Sigmoid colon (tissue), 7 donors: ENCODE measurements around the gene MYORG. TPM values are rescaled to one million over a fixed set of nuclear protein-coding genes. Genes with fewer than 3 reads are reported as not detected.

Experiments used
- DNase-seq: peaks from one replicate; pipeline ENCODE4 v3.0.0-alpha.2; 2019
- H3K27ac ChIP-seq, 4 donors: fragments of 200-600 bp; sonication (generic); one replicate each; pipeline ENCODE4 v1.5.1; 2016 to 2019; ENCODE audit warnings: mild to moderate bottlenecking in 1 of 4
- H3K27me3 ChIP-seq, 3 donors: fragments of 200-600 bp; sonication (generic); one replicate each; pipeline ENCODE4 v1.5.1; 2019; ENCODE audit warnings: mild to moderate bottlenecking in 1 of 3
- H3K36me3 ChIP-seq, 4 donors: fragments of 200-600 bp; sonication (generic); one replicate each; pipeline ENCODE4 v1.5.1; 2016 to 2019
- H3K4me1 ChIP-seq, 4 donors: fragments of 200-600 bp; sonication (generic); one replicate each; pipeline ENCODE4 v1.5.1; 2017 to 2019
- H3K4me3 ChIP-seq, 4 donors: fragments of 200-600 bp; sonication (generic); one replicate each; pipeline ENCODE4 v1.5.1; 2017 to 2019; ENCODE audit warnings: mild to moderate bottlenecking in 2 of 4, moderate library complexity in 1 of 4
- H3K9me3 ChIP-seq, 4 donors: fragments of 200-600 bp in 3 of 4; sonication (generic) in 3 of 4; one replicate each; pipeline versions ENCODE4 v1.5.1 to v1.6.1; 2013 to 2019
- EP300 ChIP-seq, 4 donors: sonication (generic); formaldehyde crosslinking; IDR thresholded peaks; one replicate each; pipeline ENCODE4 v1.6.1; 2017; ENCODE audit warnings: antibody characterized with exemption in 4 of 4
- POLR2A ChIP-seq, 2 donors: fragments of 450-650 bp; IDR thresholded peaks; one replicate each; pipeline ENCODE4 v1.6.1; 2016; ENCODE audit warnings: antibody characterized with exemption in 2 of 2, mild to moderate bottlenecking in 2 of 2, moderate library complexity in 2 of 2
- POLR2AphosphoS5 ChIP-seq, 4 donors: sonication (generic); formaldehyde crosslinking; IDR thresholded peaks; one replicate each; pipeline ENCODE4 v1.6.1; 2017; ENCODE audit warnings: antibody characterized with exemption in 4 of 4
- WGBS, 2 donors: extraction: QIAGEN DNeasy Blood & Tissue Kit; methylation state at CpG; one replicate each; pipeline ENCODE4 v1.1.7; 2013; 5-methylcytosine and 5-hydroxymethylcytosine counted together
- intact Hi-C: fragments of 100-400 bp; cut with DNase I; formaldehyde crosslinking; loops from one replicate; pipeline ENCODE4 v1.15.1; 2023
- polyA plus RNA-seq, 3 donors: library from polyadenylated mRNA; stranded (reverse); fragments of 200-250 nt; gene quantifications; one replicate each; pipeline ENCODE4 v1.2.3, GENCODE V29; 2013
- total RNA-seq, 4 donors: library from RNA; depleted of rRNA; stranded (reverse); fragments of >200 nt; gene quantifications; one replicate each; pipeline ENCODE4 v1.1.0, GENCODE V29; 2016
- TF ChIP-seq, protein P1 (sequence below), 4 experiments: fragments of 450-650 bp in 3 of 4; fragments of 200-600 bp in 1 of 4; IDR thresholded peaks; one replicate each; pipeline ENCODE4 v1.5.1; 2016 to 2019; ENCODE audit warnings: antibody characterized with exemption in 4 of 4, mild to moderate bottlenecking in 3 of 4, moderate library complexity in 2 of 4
- donor health status: healthy with polysubstance abuse.
- donor health status: Bipolar disorder and iron deficiency.
- donor health status: healthy.

MYORG gene
- total and polyA plus RNA-seq, 7 donors = 3.0 to 23.5 (median 18.5) TPM

- Histone ChIP-seq H3K9me3 (no peaks in the 10 kb centered on the region), H3K27me3 (no peaks in the 10 kb centered on the region), H3K4me3 (peak within 1 kb of the TSS; percentile 62 to 75 (median 64)), H3K27ac (peak within 1 kb of the TSS; percentile 92 to 94 (median 94)), H3K36me3 (no peaks in the 10 kb centered on the region), H3K4me1 (peaks cover 0 to 42% (median 21%) of the 10 kb centered on the region in 4 donors)
- TF ChIP-seq POLR2A (IDR thresholded peaks at IDR 0.05) (peak; percentile 78 to 89), POLR2AphosphoS5 (IDR thresholded peaks at IDR 0.05) (peak; percentile 86 to 95 (median 93))
- TF ChIP-seq, protein P1, sequence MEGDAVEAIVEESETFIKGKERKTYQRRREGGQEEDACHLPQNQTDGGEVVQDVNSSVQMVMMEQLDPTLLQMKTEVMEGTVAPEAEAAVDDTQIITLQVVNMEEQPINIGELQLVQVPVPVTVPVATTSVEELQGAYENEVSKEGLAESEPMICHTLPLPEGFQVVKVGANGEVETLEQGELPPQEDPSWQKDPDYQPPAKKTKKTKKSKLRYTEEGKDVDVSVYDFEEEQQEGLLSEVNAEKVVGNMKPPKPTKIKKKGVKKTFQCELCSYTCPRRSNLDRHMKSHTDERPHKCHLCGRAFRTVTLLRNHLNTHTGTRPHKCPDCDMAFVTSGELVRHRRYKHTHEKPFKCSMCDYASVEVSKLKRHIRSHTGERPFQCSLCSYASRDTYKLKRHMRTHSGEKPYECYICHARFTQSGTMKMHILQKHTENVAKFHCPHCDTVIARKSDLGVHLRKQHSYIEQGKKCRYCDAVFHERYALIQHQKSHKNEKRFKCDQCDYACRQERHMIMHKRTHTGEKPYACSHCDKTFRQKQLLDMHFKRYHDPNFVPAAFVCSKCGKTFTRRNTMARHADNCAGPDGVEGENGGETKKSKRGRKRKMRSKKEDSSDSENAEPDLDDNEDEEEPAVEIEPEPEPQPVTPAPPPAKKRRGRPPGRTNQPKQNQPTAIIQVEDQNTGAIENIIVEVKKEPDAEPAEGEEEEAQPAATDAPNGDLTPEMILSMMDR (IDR thresholded peaks at IDR 0.05) = no peak
- intact Hi-C loops = loop anchor here (5.0 kb wide), 3 partner anchors 152 to 202 kb away; partner anchors contain the start of genes DCAF12, ENHO and UBAP1
- DNase-seq = peak; percentile 99
- WGBS, 2 donors = 0% methylated on average over 64 of the region's 64 CpGs
Measured at GRCh38 chr9:34328987-34329832, 47.5 kb downstream of the MYORG start, which contains the start of the genes KIF24 and NUDT2. Gene KIF24, minus strand, starts transcription at chr9:34329268. Its CDS starts 17,922 bp downstream, at chr9:34311346. Gene NUDT2, plus strand, starts transcription at chr9:34329569. Its CDS starts 9,471 bp downstream, at chr9:34339040.

DNA sequence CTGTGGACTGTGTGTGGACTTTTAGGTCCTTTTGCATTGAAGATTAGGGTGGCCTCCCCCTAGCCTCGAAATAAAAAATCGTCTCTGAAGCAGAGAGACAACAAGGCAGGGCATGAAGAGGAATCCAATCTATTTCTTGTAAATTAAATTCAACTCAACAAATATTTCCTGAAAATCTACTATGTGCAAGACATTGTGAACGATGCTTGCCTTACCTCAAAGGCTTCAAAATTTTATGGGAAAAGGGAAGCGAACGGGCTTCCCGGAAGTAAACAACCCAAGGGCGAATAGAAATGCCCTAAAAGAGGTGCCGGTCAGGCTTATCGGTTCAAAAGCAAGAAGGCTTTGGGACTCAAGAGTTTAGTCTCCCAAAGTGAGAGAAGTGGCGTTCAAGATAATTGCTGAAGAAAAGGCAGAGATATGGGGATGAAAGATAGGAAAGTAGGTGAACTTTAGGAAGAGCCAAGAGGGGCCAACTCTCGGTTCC is 48.2 kb downstream of the MYORG start:
- TF ChIP-seq EP300 (IDR thresholded peaks at IDR 0.05) (no peak), POLR2AphosphoS5 (IDR thresholded peaks at IDR 0.05) (no peak), POLR2A (IDR thresholded peaks at IDR 0.05) (no peak)
- TF ChIP-seq, protein P1 (IDR thresholded peaks at IDR 0.05) = no peak
- H3K27ac ChIP-seq = peak overlapping the region; percentile 69 to 77 (median 75)
- peak overlapping the region; percentile 30 to 75 (median 62) for H3K4me3 ChIP-seq
- H3K4me1 ChIP-seq = peaks cover 0 to 35% (median 18%) of the 10 kb centered on the region in 4 donors
- WGBS, 2 donors = 0 to 1% methylated on average over 11 of the region's 11 CpGs
- no peaks in the 10 kb centered on the region for H3K9me3 ChIP-seq
- no peak for DNase-seq
- intact Hi-C loops = loop anchor here (5.0 kb wide), 3 partner anchors 151 to 201 kb away; partner anchors contain the start of genes DCAF12, ENHO and UBAP1
- H3K36me3 ChIP-seq = no peaks in the 10 kb centered on the region
- H3K27me3 ChIP-seq = no peaks in the 10 kb centered on the region

GRCh38 chr9:34326690-34327089 is 50.0 kb downstream of the MYORG start:
- Histone ChIP-seq H3K4me3 (no peak overlapping the region), H3K27ac (no peak overlapping the region), H3K27me3 (no peaks in the 10 kb centered on the region), H3K4me1 (peaks cover 0 to 20% (median 14%) of the 10 kb centered on the region in 4 donors), H3K36me3 (no peaks in the 10 kb centered on the region), H3K9me3 (no peaks in the 10 kb centered on the region)
- 85 to 90% methylated on average over 1 of the region's 1 CpG for WGBS, 2 donors
- no peak for TF ChIP-seq POLR2A (IDR thresholded peaks at IDR 0.05)
- TF ChIP-seq, protein P1 (IDR thresholded peaks at IDR 0.05) = no peak
- no peak for TF ChIP-seq POLR2AphosphoS5 (IDR thresholded peaks at IDR 0.05)
- no peak for TF ChIP-seq EP300 (IDR thresholded peaks at IDR 0.05)
- intact Hi-C loops = loop anchor here (5.0 kb wide), 3 partner anchors 149 to 199 kb away; partner anchors contain the start of genes DCAF12, ENHO and UBAP1
- no peak for DNase-seq

DNA sequence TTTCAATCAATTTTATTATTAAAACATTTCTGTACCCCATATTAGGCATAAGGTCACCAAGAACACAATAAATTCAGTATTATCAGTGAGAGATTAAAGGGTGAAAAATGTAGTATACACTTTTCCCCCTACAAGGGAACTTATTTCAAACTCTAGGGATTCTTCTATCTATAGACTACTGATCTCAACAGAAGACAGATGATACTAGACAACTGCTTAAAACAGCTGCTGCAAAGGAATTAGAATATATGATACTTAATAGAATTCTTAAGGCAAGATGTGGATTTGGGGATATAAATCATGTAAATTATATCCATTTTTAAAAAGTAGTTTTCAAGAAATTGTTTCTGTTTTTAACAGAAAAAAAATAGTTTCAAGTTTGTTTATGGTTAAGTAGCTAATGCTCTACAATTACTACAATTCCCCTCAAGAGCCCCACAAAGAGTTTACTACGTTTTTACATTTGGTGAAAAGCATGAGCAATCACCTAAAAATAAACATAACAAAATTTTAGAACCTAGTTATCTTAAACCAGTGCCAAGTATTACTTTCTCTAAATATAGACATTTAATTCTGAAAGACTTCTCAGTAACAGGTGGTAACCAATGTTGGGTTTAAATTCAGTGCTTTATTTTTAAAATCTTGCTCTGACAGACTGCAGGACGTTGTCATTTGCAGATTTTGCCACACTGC is 53.7 kb downstream of the MYORG start:
- Histone ChIP-seq H3K27me3 (no peaks in the 10 kb centered on the region), H3K27ac (no peak overlapping the region), H3K9me3 (no peaks in the 10 kb centered on the region), H3K36me3 (no peaks in the 10 kb centered on the region), H3K4me3 (no peak overlapping the region), H3K4me1 (no peaks in the 10 kb centered on the region)
- DNase-seq = no peak
- intact Hi-C loops = no loop called here
- WGBS, 2 donors = 62 to 66% methylated on average over 2 of the region's 2 CpGs
- TF ChIP-seq, protein P1 (IDR thresholded peaks at IDR 0.05) = no peak
- no peak for TF ChIP-seq EP300 (IDR thresholded peaks at IDR 0.05)
- TF ChIP-seq POLR2AphosphoS5 (IDR thresholded peaks at IDR 0.05) = no peak
- TF ChIP-seq POLR2A (IDR thresholded peaks at IDR 0.05) = no peak
